ENCODE measurements around the gene TRAM2.

Gene TRAM2

DNA sequence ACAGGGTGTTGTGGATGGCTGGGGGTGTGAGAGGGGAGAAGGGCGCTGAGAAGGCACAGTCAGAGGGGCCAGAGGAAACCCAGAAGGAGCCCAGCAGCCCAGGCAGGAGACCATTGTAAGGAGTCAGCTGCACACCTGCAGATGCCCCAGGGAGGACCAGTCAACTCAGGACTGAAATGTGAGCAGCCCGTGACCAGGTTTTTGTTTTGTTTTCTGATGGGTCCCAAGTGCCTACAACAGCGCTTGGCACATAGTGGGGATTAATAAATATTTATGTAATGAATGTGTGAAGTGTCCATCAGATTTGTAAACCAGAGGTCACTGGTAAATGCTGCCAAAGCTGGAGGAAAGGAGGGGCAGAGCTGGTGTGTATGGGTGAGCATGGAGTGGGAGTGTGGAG lies 30.2 kb downstream of the TRAM2 start:
- H3K4me3 ChIP-seq (ENCODE audit: low read depth, low read length), result no peak overlapping the region
- TF ChIP-seq, protein P1, sequence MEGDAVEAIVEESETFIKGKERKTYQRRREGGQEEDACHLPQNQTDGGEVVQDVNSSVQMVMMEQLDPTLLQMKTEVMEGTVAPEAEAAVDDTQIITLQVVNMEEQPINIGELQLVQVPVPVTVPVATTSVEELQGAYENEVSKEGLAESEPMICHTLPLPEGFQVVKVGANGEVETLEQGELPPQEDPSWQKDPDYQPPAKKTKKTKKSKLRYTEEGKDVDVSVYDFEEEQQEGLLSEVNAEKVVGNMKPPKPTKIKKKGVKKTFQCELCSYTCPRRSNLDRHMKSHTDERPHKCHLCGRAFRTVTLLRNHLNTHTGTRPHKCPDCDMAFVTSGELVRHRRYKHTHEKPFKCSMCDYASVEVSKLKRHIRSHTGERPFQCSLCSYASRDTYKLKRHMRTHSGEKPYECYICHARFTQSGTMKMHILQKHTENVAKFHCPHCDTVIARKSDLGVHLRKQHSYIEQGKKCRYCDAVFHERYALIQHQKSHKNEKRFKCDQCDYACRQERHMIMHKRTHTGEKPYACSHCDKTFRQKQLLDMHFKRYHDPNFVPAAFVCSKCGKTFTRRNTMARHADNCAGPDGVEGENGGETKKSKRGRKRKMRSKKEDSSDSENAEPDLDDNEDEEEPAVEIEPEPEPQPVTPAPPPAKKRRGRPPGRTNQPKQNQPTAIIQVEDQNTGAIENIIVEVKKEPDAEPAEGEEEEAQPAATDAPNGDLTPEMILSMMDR (IDR thresholded peaks at IDR 0.05; ENCODE audit: low read depth, low read length), result no peak

DNA sequence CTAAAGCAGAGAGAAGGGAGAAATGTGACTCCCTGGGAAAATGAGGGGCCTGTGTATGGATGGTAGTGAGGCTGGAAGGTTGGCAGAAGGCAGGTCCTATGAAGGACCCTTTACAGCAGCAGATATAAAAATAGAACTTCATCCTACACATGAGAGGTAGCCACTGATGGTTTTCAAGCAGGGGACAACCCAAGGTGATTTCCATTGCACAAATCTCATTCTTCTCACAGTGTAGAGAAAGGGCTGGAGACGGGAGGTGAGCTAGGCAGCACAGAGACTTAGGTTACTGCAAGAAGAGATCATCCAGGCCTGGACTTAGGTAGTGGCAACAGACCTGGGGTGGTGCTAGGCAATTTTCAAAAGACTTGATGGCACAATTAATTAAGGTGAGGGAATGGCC lies 30.7 kb downstream of the TRAM2 start:
- H3K4me3 ChIP-seq (ENCODE audit: low read depth, low read length), result no peak overlapping the region
- TF ChIP-seq, protein P1 (IDR thresholded peaks at IDR 0.05; ENCODE audit: low read depth, low read length), result no peak

DNA sequence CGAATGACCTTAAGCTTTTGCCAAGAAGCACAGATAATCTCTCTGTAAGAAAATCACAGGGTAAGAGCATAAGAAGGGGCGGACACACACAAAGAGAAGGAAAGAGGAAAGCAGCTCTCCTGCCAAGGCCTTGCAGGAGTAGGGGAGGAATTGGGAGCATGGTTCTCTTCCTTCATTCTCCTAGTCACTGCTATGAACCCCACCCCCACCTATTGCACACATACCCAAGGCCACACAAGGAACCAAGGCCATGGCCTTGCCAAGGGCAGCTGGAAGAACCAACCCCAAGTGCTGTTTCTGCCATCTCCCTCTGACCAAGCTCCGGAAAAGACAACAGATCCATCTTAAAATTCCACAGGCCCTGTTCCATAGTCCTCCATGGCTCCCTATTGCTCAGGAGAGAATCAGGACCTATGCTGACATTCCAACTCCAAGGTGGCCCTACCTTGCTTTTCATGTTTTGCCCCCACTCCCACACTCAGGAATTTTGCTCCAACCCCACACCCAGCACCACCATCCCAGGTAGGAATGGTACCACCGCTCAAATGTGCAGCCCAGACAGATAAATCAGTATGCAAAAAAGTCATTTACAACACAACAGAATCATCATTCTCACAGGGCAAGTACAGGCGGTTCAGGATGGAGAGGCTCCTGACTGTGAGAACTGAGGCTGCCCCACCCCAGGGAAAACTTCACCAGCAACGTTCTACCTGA lies 31.3 kb downstream of the TRAM2 start:
- no peak overlapping the region for H3K4me3 ChIP-seq (ENCODE audit: low read depth, low read length)
- TF ChIP-seq, protein P1 (IDR thresholded peaks at IDR 0.05; ENCODE audit: low read depth, low read length), result no peak

DNA sequence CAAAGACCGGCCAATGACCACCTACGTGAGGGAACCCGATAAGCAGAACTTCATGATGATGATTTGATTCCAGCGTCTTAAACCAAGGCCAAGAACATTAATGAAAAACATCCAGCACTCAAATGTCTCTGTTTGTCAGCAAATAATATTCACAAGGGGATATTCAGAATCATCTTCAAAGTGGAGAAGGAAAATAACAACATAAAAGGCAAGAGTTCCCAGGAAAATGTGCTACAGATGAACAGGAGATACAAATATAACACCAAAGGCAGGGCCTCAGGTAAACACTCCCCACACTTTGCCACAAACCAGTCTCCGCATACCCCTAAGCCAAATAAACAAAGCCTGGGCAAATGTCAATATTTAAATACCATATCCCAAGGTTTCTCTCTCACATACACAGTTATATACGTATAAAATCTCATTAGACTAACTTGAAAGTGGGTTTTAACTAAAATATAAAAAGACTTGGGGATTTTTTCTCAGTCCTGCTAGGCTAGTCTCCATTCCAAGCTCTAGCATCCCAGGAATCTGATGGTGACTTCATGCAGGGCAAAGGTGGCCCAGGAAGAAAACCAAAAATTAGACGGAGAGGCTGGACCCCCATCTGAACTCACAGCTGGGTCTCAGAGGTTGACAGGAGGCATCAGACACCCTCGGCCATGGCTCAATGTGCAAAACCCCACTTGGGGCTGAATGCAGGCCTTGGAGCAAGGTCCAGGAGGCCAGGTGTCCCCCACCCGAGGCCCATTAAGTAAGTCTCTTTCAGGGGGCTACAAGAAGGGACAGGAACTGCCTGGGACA lies 32.1 kb downstream of the TRAM2 start:
- TF ChIP-seq, protein P1 (IDR thresholded peaks at IDR 0.05; ENCODE audit: low read depth, low read length), result no peak
- H3K4me3 ChIP-seq (ENCODE audit: low read depth, low read length), result no peak overlapping the region

DNA sequence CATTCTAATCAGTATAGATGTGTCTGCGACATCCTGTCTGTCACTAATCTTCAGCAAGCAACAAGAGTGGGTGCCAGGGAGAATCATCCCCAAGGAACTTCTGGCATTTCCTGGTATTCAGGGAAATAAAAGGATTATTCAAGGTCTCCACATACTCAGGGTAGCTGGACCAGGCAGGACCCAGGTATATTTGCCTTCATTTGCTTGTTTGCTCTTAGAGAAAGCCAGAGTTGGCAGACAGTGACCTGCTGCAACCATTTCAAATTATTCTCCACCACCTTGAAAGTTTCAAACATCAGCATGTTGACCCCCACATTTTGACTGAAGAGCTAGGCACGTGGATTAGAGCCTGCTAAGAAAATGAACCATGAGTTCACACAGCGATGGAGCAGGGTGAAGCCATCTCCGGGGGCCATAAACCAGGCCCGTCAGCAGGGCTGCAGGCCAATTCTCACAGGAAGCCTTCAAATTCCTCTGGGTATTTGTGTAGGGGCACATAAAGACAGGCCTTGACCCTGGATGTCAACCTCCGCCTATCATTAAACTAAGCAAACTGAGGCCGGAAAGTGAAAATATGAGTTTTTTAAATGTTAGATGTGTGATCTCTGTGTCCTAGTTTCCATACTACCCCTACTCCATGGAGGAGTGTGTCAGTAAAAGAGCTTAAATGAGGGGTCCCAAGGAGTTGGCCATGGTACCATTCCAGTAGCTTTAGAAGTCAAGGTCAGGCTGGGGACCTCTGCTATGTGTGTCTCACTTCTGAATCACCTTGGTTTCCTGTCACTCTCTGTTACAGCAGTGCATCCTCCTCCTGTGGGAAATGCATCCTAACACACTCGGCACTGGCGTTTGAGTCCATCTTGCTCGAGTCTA lies 32.9 kb downstream of the TRAM2 start:
- TF ChIP-seq, protein P1 (IDR thresholded peaks at IDR 0.05; ENCODE audit: low read depth, low read length), result no peak
- peak overlapping the region; percentile 20; the same call in 1 of the 2 replicates for H3K4me3 ChIP-seq (ENCODE audit: low read depth, low read length)

DNA sequence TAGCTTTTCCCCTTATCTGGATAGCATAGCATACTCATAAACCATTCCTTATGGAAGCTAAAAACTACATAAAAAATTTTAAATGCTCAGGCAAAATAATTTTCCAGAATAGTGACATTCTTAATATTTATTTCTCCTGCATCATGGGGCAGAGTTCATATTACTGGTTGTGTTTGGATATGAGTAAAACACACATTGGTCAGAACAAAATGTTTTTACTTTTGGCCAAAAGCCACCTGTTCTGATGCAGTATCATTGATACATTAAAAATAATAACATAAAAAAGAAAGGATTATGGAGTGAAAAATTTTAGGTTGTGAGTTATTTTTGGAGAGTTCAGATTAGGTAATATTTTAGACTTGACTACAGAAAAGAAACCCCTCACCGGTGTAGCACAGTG lies 33.6 kb downstream of the TRAM2 start:
- TF ChIP-seq, protein P1 (IDR thresholded peaks at IDR 0.05; ENCODE audit: low read depth, low read length), result no peak

More for the DNA sequence above, 33.6 kb downstream of the TRAM2 start:
- peak overlapping the region; percentile 20; the same call in 1 of the 2 replicates for H3K4me3 ChIP-seq (ENCODE audit: low read depth, low read length)

Measured in WI38 (cell line).